Stimulated activated CD8-positive, alpha-beta memory T cell treated with anti-CD3 and anti-CD28 coated beads, Interleukin-15, amount 100 ng/mL, for 48 hours (primary cell): ENCODE data around the gene PTPRE.

Experiments
- DNase-seq, 2 donors: peaks; one replicate each; pipeline ENCODE4 v3.0.0-alpha.2; 2020; ENCODE audit warnings: low read depth in 2 of 2

Gene PTPRE

GRCh38 chr10:127906548-127907377, at the start of gene PTPRE:
Gene PTPRE (plus strand): TSS chr10:127907103. CDS start chr10:128040882, 133,779 bp downstream.
- DNase-seq = peak; percentile 62 to 66

GRCh38 chr10:127860592-127860991, 46.3 kb upstream of the PTPRE start:
- no peak for DNase-seq

GRCh38 chr10:127863231-127863825, 43.6 kb upstream of the PTPRE start:
- no peak for DNase-seq

GRCh38 chr10:127866276-127867013, 40.5 kb upstream of the PTPRE start:
- no peak for DNase-seq

DNA sequence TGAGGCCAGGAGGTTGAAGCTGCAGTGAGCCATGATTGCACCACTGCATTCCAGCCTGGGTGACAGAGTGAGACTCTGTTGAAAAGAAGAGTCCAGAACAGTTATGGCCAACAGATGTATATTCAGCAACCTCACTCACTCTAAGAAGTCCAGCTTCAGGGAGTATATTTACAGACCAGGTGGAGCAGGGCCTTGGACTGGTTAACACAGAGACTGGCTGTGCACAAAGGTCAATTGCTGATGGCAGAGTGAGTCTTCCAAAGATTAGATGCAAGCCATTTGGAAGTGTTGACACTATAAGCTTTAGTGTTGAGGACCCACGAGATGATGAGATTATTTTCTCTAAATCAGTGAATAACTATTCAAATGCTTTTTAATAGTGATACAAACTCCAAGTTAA, 39.1 kb upstream of the PTPRE start:
- DNase-seq = no peak

DNA sequence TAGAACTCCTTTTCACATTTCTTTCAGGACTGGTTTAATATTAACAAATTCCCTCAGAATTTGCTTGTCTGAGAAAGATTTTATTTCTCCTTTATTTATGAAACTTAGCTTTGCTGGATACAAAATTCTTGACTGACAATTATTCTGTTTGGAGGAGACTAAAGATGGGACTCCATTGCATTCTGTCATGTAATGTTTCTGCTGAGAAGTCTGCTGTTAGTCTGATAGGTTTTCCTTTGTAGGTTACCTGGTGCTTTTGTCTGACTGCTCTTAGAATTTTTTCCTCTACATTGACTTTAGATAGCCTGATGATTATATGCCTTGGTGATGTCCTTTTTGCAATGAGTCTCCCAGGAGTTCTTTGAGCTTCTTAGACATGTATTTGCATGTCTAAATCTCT, 37.6 kb upstream of the PTPRE start:
- no peak for DNase-seq

- no peak for DNase-seq
Measured at GRCh38 chr10:127871631-127872010, 35.3 kb upstream of the PTPRE start.

- no peak for DNase-seq
Measured at GRCh38 chr10:127872011-127872761, 34.7 kb upstream of the PTPRE start.

- no peak for DNase-seq
Measured at GRCh38 chr10:127872871-127873600, 33.9 kb upstream of the PTPRE start.

DNA sequence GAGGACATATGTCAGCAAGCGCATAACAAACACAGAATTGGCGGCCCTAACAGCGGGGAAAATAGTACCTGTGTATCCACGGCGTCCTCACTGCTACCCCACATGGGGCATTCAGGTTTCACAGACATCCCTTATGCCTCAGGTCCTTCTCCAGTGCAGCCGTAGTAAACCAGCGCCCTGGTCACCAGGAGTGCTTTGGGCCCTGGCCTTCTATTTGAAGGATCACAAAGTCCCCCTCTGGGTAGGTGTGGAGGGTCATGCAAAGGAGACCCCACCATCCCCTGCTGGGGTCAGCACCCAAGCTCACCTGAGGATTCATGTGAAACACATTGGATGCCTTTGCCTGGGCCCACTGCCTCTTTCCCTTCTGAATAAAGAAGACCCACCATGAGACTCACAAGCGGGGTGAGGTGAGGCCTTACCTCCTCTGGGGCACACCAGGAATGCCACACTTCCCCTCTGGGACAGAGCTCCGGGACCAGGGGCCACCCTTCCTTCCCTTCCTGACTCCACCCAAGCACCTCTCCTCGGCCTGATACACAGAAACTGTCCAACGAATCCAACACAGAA, 32.9 kb upstream of the PTPRE start:
- no peak for DNase-seq

DNA sequence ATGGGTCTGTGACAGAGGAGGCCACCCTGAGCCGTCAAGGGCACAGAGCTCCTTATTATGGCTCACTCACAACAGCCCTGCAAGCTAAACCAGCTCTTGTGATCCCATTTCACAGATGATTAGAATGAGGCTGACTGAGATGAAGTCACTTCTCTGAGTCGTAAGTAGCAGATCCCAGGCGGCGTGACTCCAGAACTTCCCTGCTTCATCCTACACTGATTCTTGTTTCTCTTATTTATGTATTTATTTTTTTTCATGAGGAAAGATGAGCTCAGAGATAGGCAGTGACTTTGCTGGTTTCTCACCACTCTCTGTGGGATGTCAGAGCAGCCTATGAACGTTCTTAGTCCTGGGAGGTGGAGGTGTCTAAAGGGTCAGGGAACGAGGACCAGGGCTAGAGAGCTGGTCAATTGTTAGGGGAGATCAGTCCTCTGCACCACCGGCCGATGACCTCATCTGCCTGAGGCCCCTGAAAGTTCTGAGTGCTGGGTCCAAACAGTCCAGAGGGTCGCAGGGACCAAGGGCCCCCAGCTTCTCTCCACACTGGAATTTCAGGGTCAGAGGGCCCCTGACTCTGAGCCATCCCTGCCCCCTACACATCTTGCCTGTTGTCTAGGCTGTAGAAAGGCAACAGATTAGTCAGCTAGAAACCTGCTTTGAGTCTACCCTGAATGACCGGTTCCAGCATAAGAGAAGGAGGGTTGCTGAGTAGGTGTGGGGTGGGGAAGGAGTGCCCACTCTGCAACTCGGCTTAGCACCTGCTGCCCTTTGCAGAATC, 32.0 kb upstream of the PTPRE start:
- no peak for DNase-seq

DNA sequence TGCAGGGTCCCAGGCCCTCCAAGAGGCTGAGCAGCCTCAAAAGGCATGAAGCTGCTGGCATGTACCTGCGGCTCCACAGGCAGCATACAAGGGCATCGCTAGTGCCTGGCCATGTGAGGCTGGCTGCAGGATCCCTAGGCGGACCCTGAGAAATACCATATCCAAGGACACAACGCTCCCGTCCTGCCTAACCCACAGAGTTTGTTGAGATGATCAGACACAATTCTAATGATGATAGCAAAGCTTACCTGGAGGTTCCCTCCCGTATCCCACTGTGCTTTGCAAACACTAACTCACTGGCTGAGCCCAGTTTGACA, 31.5 kb upstream of the PTPRE start:
- DNase-seq = no peak

GRCh38 chr10:127875916-127876315, 31.0 kb upstream of the PTPRE start:
- DNase-seq = no peak

GRCh38 chr10:127877116-127877515, 29.8 kb upstream of the PTPRE start:
- no peak for DNase-seq

- DNase-seq = no peak
Measured at GRCh38 chr10:127877699-127878098, 29.2 kb upstream of the PTPRE start.

DNA sequence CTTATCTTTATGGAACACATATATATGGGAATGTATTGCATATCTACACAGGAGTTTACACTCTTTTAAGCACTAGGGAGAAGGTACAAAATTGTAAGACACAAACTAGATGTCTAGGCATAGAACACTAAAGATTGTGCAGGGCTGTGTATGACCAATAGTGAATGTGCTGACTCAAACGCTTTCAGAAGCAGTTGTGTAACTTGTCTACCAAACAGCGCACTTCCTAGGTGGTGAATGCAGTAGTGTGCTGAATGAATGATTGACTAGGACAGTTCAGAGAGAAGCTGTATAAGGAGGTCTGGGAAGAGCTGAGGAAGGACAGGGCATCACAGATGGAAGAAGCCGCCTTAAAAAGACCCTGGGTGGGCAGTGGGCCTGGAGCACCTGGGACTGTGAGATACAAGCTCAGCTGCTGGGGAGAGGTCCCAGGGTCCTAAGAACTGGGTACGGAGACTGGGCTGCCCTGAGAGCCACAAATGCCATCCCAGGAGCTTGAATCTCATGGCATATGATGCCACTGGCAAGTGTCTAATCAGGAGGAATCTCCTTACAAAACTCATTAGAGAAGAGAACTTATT, 28.3 kb upstream of the PTPRE start:
- DNase-seq = no peak

- no peak for DNase-seq
Measured at GRCh38 chr10:127880557-127880956, 26.3 kb upstream of the PTPRE start.

- no peak for DNase-seq
Measured at GRCh38 chr10:127881262-127881661, 25.6 kb upstream of the PTPRE start.

- DNase-seq = no peak
Measured at GRCh38 chr10:127882391-127882790, 24.5 kb upstream of the PTPRE start.
